Nephron progenitor cell (in vitro differentiated cells): ENCODE measurements around the gene MYO1D.

ENCODE experiments used
- DNase-seq: peaks from one replicate; pipeline ENCODE4 v3.0.0; 2021
- H3K27ac Mint-ChIP-seq: 2 replicates; pipeline ENCODE4 v1.8.0; 2021; ENCODE audit warnings: mild to moderate bottlenecking, moderate library complexity, mixed read lengths
- H3K27me3 Mint-ChIP-seq: 2 replicates; pipeline ENCODE4 v1.8.0; 2021; ENCODE audit warnings: mild to moderate bottlenecking, low read depth, mixed read lengths; ENCODE audit not compliant: poor library complexity
- H3K36me3 Mint-ChIP-seq: 2 replicates; pipeline ENCODE4 v1.8.0; 2021; ENCODE audit warnings: low read depth, mixed read lengths
- H3K4me1 Mint-ChIP-seq: 2 replicates; pipeline ENCODE4 v1.8.0; 2021; ENCODE audit warnings: mixed read lengths
- H3K4me3 Mint-ChIP-seq: 2 replicates; pipeline ENCODE4 v1.8.0; 2021; ENCODE audit warnings: mild to moderate bottlenecking, moderate library complexity, mixed read lengths
- H3K9me3 Mint-ChIP-seq: 2 replicates; pipeline ENCODE4 v1.8.0; 2021; ENCODE audit warnings: mild to moderate bottlenecking, moderate library complexity, mixed read lengths
- CTCF ChIP-seq: fragments of 200-600 bp; sonication (generic); IDR thresholded peaks from 2 replicates; pipeline ENCODE4 v1.5.0; 2021; ENCODE audit warnings: antibody characterized with exemption

The MYO1D gene

GRCh38 chr17:32806646-32807045 lies 70.3 kb downstream of the MYO1D start:
- Mint-ChIP-seq H3K36me3 (no peaks in the 10 kb centered on the region), H3K27me3 (no peaks in the 10 kb centered on the region), H3K27ac (no peak overlapping the region), H3K4me1 (peaks cover 8% of the 10 kb centered on the region), H3K9me3 (no peaks in the 10 kb centered on the region), H3K4me3 (no peak overlapping the region)
- TF ChIP-seq CTCF: no peak
- no peak for DNase-seq

DNA sequence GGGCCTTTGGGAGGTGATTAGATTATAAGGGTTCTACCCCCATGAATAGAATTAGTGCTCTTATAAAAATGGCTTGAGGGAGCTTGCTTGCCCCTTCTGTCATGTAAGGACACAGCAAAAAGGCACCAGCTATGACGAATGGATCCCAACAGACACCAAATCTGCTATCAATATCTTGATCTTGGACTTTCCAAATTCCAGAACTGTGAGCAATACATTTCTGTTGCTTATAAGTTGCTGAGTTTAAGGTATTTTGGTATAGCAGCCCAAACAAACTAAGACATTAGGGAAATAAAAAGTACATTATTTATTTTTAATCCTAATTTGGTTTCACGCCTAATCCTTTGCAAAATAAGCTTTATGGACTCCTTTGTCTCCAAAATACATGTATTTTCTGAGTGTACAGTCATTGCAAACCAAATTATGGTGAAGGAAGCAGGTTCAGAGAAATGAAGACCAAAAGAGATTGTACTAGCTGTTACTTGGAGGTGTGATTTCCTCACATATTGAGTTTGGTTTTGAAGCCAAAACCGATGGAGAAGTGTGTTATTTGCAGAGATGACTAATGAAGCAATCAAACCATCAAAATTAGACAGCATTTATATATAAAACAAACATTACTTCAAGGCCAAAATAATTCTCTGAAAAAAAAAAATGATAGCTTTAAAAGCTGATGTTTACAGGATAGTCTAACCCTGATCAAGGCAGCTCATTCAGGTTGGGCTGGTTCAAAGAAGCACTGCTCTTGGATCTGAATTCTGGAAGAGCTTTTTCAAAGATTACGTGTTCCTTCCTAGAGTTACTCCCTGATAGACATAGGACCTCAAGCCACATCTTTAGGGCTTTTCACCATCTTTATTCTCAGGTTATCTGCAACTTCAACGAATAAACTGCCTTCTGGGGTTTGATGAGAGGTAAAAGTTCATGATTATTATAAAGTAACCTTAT lies 71.6 kb downstream of the MYO1D start:
- Mint-ChIP-seq H3K4me3 (no peak overlapping the region), H3K27me3 (no peaks in the 10 kb centered on the region), H3K4me1 (peaks cover 8% of the 10 kb centered on the region), H3K36me3 (no peaks in the 10 kb centered on the region), H3K27ac (no peak overlapping the region), H3K9me3 (no peaks in the 10 kb centered on the region)
- no peak for DNase-seq
- no peak for TF ChIP-seq CTCF

DNA sequence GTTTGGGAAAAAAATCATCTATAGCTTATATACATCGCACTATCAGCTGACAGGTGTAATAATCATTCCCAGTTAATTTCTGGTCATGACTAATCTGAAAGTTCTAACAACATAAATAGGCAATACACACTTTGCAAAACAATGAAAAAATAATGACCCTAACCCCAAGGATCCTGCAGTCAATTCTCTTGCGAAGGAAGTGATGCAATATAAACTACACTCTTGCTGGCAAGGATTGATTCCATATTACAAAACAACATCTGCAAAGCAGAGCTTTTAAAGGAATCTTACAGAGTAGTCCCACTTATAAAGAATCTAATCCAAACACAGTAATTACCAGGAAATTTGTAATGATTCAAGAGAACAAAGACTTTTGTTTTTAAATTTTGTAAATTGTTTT lies 73.4 kb downstream of the MYO1D start:
- no peak for DNase-seq
- Mint-ChIP-seq H3K4me3 (no peak overlapping the region), H3K27me3 (no peaks in the 10 kb centered on the region), H3K4me1 (no peaks in the 10 kb centered on the region), H3K36me3 (no peaks in the 10 kb centered on the region), H3K27ac (no peak overlapping the region), H3K9me3 (no peaks in the 10 kb centered on the region)
- TF ChIP-seq CTCF: no peak

DNA sequence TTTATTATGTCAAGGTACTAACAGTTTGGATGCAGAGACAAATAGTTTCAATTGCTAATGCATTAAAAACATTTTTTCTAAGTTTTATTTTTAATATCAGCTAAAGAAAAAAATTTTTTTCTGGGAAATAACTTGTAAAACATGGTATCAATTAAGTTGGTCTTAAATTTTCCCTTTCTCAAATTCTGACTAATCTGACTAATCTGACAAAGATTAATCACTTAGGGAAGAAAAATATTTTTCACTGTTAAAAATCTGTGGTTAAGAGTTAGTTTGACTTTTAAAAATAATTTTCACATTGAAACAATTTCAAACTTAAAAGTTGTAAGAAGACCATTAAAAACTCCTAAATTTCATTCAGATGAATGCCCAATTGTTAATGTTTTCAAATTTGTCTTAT lies 74.6 kb downstream of the MYO1D start:
- Mint-ChIP-seq H3K4me3 (no peak overlapping the region), H3K36me3 (no peaks in the 10 kb centered on the region), H3K27me3 (no peaks in the 10 kb centered on the region), H3K27ac (no peak overlapping the region), H3K4me1 (no peaks in the 10 kb centered on the region), H3K9me3 (no peaks in the 10 kb centered on the region)
- no peak for DNase-seq
- TF ChIP-seq CTCF: no peak

GRCh38 chr17:32801641-32802040 lies 75.3 kb downstream of the MYO1D start:
- no peaks in the 10 kb centered on the region for H3K36me3 Mint-ChIP-seq
- H3K27ac Mint-ChIP-seq: no peak overlapping the region
- H3K27me3 Mint-ChIP-seq: no peaks in the 10 kb centered on the region
- no peak for TF ChIP-seq CTCF
- H3K4me3 Mint-ChIP-seq: no peak overlapping the region
- H3K9me3 Mint-ChIP-seq: no peaks in the 10 kb centered on the region
- no peak for DNase-seq
- no peaks in the 10 kb centered on the region for H3K4me1 Mint-ChIP-seq

DNA sequence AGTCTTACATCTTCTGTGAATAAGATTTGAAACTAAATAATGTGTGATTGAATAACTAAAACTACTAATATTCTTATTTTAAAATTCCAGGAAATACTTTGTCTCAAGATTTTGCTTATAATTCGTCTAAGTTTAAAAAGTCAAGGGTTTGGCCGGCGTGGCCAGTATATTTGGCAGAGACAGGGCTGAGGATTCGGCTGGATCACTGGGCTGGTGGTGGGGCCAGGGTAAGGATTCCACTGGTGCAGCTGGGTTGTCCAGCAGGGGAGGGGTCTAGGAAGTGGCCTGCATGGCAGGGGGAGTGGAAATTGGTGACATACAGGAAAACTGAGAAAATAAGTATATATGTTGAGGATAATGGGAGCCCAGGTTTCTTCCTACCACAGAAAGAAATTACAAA lies 75.7 kb downstream of the MYO1D start:
- no peak for DNase-seq
- TF ChIP-seq CTCF: no peak
- H3K9me3 Mint-ChIP-seq: no peaks in the 10 kb centered on the region
- H3K4me3 Mint-ChIP-seq: no peak overlapping the region
- H3K36me3 Mint-ChIP-seq: no peaks in the 10 kb centered on the region
- no peaks in the 10 kb centered on the region for H3K4me1 Mint-ChIP-seq
- H3K27ac Mint-ChIP-seq: no peak overlapping the region
- no peaks in the 10 kb centered on the region for H3K27me3 Mint-ChIP-seq
